ENCODE results near the gene GNG14.
"Not testable (repeated sequence)": the region's sequence is repeated elsewhere in the genome, so short reads cannot be mapped to it uniquely, and the experiment has no call there.

The GNG14 gene

GRCh38 chr19:12697425-12697824 is 9.6 kb downstream of the GNG14 start:
- DNase-seq: not testable (repeated sequence)

GRCh38 chr19:12698138-12698537 is 10.3 kb downstream of the GNG14 start:
- no peak for DNase-seq

GRCh38 chr19:12701596-12702282 is 13.9 kb downstream of the GNG14 start:
- peak; percentile 43 for DNase-seq

GRCh38 chr19:12703046-12703445 is 15.2 kb downstream of the GNG14 start:
- peak; percentile 97 for DNase-seq

GRCh38 chr19:12705169-12705568 is 17.4 kb downstream of the GNG14 start:
- no peak for DNase-seq

GRCh38 chr19:12705654-12706331 is 18.0 kb downstream of the GNG14 start:
- no peak for DNase-seq

GRCh38 chr19:12706332-12706718 is 18.5 kb downstream of the GNG14 start:
- no peak for DNase-seq

GRCh38 chr19:12708641-12709040 is 20.8 kb downstream of the GNG14 start:
- DNase-seq: no peak

GRCh38 chr19:12711187-12711586 is 23.4 kb downstream of the GNG14 start:
- DNase-seq: no peak

GRCh38 chr19:12712077-12712476 is 24.3 kb downstream of the GNG14 start:
- DNase-seq: not testable (repeated sequence)

GRCh38 chr19:12713304-12713703 is 25.5 kb downstream of the GNG14 start:
- not testable (repeated sequence) for DNase-seq

GRCh38 chr19:12715102-12715501 is 27.3 kb downstream of the GNG14 start:
- DNase-seq: no peak

GRCh38 chr19:12715929-12716328 is 28.1 kb downstream of the GNG14 start:
- no peak for DNase-seq

- DNase-seq: no peak
These were observed 32.5 kb downstream of the GNG14 start for GRCh38 chr19:12720296-12720695.

GRCh38 chr19:12720851-12721655 is 33.3 kb downstream of the GNG14 start:
- no peak for DNase-seq

GRCh38 chr19:12721656-12722565 is 34.1 kb downstream of the GNG14 start:
- DNase-seq: peak; percentile 72

GRCh38 chr19:12722566-12723380 is 35.0 kb downstream of the GNG14 start:
- peak; percentile 100 for DNase-seq

- peak; percentile 77 for DNase-seq
These were observed 35.5 kb downstream of the GNG14 start for GRCh38 chr19:12723381-12723640.

- peak; percentile 97 for DNase-seq
These were observed 36.0 kb downstream of the GNG14 start, which contains the start of gene TNPO2 for GRCh38 chr19:12723641-12724426. TSS of gene TNPO2 (minus strand) at chr19:12723932. CDS start at chr19:12720977, 2,955 bp downstream.

GRCh38 chr19:12725612-12726011 is 37.8 kb downstream of the GNG14 start:
- DNase-seq: not testable (repeated sequence)

GRCh38 chr19:12726988-12727316 is 39.2 kb downstream of the GNG14 start:
- no peak for DNase-seq
